ENCODE measurements around the gene RHAG.
"Not testable (repeated sequence)": the region's sequence is repeated elsewhere in the genome, so short reads cannot be mapped to it uniquely, and the experiment has no call there.

RHAG gene

GRCh38 chr6:49607391-49607982, 29.2 kb downstream of the RHAG start:
- H3K4me3 ChIP-seq (ENCODE audit: low read depth, low read length) = no peak overlapping the region
- ChIA-PET CTCF (interaction anchor here (0.7 to 3.7 kb wide), 14 partner anchors 9 to 2000 kb away, joined by 3 to 70 read pairs (median 6); no protein-coding TSS in a partner anchor), POLR2A (no interaction called here)
- TF ChIP-seq CTCF (IDR thresholded peaks at IDR 0.05; ENCODE audit: insufficient read depth, low read length, missing control alignments) = no peak
- no peak for DNase-seq (ENCODE audit: low read depth, low spot score)

- DNase-seq (ENCODE audit: low read depth, low spot score) = peak; percentile 29
- TF ChIP-seq CTCF (IDR thresholded peaks at IDR 0.05; ENCODE audit: insufficient read depth, low read length, missing control alignments) = peak; percentile 81
- CTCF ChIA-PET = interaction anchor here (0.8 to 3.7 kb wide), 18 partner anchors 10 to 1999 kb away, joined by 3 to 70 read pairs (median 5); no protein-coding TSS in a partner anchor
- POLR2A ChIA-PET = no interaction called here
- no peak overlapping the region for H3K4me3 ChIP-seq (ENCODE audit: low read depth, low read length)
These were observed 29.8 kb downstream of the RHAG start for GRCh38 chr6:49606721-49607390.

- H3K4me3 ChIP-seq (ENCODE audit: low read depth, low read length); POLR2A ChIA-PET; DNase-seq (ENCODE audit: low read depth, low spot score): not testable (repeated sequence)
- CTCF ChIA-PET = interaction anchor here (1.6 to 3.7 kb wide), 2 partner anchors 8 to 72 kb away, joined by 3 to 70 read pairs; no protein-coding TSS in a partner anchor
These were observed 32.6 kb downstream of the RHAG start for GRCh38 chr6:49604080-49604479.

- POLR2A ChIA-PET; H3K4me3 ChIP-seq (ENCODE audit: low read depth, low read length); DNase-seq (ENCODE audit: low read depth, low spot score): not testable (repeated sequence)
- CTCF ChIA-PET = interaction anchor here (0.8 kb wide), 1 partner anchor 22 kb away, joined by 3 read pairs; no protein-coding TSS in a partner anchor
These were observed 49.4 kb downstream of the RHAG start for GRCh38 chr6:49587262-49587661.

- CTCF ChIA-PET = no interaction called here
- POLR2A ChIA-PET = no interaction called here
- H3K4me3 ChIP-seq (ENCODE audit: low read depth, low read length) = no peak overlapping the region
- TF ChIP-seq CTCF (IDR thresholded peaks at IDR 0.05; ENCODE audit: insufficient read depth, low read length, missing control alignments) = no peak
- no peak for DNase-seq (ENCODE audit: low read depth, low spot score)
These were observed 54.1 kb downstream of the RHAG start for GRCh38 chr6:49582529-49582928.

GRCh38 chr6:49579649-49580048, 57.0 kb downstream of the RHAG start:
- DNase-seq (ENCODE audit: low read depth, low spot score) = no peak
- no peak overlapping the region for H3K4me3 ChIP-seq (ENCODE audit: low read depth, low read length)
- ChIA-PET POLR2A (no interaction called here), CTCF (no interaction called here)
- TF ChIP-seq CTCF (IDR thresholded peaks at IDR 0.05; ENCODE audit: insufficient read depth, low read length, missing control alignments) = no peak

GRCh38 chr6:49576618-49577017, 60.0 kb downstream of the RHAG start:
- CTCF ChIA-PET = no interaction called here
- DNase-seq (ENCODE audit: low read depth, low spot score) = no peak
- POLR2A ChIA-PET = no interaction called here
- H3K4me3 ChIP-seq (ENCODE audit: low read depth, low read length) = no peak overlapping the region
- no peak for TF ChIP-seq CTCF (IDR thresholded peaks at IDR 0.05; ENCODE audit: insufficient read depth, low read length, missing control alignments)
